ENCODE measurements around the gene ANKMY1.
"Not testable (repeated sequence)": the region's sequence is repeated elsewhere in the genome, so short reads cannot be mapped to it uniquely, and the experiment has no call there.

ANKMY1 gene

DNA sequence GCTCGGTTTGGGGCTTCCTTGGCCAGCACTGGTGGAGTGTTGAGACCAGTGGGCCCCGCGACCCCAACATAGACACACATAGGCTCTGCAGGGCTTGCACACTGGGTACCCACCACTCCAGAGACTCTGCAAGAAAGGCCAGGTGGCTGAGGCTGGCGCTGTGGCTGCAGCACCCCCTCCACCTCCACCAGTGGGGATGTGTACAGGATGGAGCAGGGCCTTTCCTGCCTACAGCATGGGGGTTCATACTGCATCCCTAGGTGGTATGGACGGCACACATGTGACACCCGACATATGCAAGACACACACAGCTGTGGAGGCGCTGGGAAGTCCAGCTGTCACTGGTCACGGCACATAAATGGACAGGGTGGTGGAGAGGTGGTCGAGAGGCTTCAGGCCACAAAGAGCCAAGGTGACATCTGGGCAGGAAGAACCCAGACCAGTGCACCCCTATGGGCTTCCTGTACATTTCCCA is 11.8 kb upstream of the ANKMY1 start:
- FAIRE-seq (peak; percentile 31), DNase-seq (ENCODE audit: insufficient read length, low spot score) (no peak)

GRCh38 chr2:240568678-240569522 is 11.1 kb upstream of the ANKMY1 start:
- FAIRE-seq (peak; percentile 82), DNase-seq (ENCODE audit: insufficient read length, low spot score) (peak; percentile 41)

- DNase-seq (ENCODE audit: insufficient read length, low spot score) (peak; percentile 21), FAIRE-seq (peak; percentile 26)
Observed at GRCh38 chr2:240567872-240568677, 10.3 kb upstream of the ANKMY1 start, which contains the start of gene RNPEPL1. Gene RNPEPL1 (plus strand): TSS chr2:240568484. CDS start chr2:240568587, 103 bp downstream.

DNA sequence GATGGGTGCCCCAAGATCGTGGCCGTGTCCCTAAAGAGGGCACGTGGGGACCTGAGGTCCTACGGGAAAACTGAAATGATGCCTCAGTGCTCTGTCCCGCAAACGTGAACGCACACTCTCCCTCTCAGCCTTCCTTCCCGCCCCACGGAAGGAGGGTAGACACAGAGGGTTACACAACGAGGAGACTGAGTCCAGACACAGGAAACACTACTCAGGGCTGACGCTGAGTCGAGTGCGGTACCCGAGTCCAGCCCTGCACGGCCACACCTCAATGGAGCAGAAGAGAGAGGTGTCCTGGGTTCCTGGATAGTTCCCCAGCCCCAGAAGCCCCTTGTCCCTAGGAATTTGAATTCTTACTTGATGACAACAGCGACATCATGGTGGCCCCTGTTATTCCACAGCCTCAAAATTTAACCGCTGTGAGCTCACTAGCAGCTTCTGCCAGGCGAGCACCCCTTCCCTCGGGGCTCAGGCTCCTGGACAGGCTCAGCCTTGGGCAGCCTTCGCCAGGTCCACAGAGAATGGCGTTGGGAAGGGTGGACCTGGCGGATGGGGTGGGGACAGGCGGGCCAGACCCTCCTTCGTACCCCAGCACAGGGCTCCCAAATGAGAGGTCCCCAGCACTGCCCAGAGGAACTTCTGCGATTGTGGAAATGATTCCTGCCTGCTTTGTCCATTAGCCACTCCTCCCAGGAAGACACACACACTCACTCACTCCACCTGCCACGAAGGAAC is 9.5 kb upstream of the ANKMY1 start:
- DNase-seq (ENCODE audit: insufficient read length, low spot score) (no peak), FAIRE-seq (no peak)

DNA sequence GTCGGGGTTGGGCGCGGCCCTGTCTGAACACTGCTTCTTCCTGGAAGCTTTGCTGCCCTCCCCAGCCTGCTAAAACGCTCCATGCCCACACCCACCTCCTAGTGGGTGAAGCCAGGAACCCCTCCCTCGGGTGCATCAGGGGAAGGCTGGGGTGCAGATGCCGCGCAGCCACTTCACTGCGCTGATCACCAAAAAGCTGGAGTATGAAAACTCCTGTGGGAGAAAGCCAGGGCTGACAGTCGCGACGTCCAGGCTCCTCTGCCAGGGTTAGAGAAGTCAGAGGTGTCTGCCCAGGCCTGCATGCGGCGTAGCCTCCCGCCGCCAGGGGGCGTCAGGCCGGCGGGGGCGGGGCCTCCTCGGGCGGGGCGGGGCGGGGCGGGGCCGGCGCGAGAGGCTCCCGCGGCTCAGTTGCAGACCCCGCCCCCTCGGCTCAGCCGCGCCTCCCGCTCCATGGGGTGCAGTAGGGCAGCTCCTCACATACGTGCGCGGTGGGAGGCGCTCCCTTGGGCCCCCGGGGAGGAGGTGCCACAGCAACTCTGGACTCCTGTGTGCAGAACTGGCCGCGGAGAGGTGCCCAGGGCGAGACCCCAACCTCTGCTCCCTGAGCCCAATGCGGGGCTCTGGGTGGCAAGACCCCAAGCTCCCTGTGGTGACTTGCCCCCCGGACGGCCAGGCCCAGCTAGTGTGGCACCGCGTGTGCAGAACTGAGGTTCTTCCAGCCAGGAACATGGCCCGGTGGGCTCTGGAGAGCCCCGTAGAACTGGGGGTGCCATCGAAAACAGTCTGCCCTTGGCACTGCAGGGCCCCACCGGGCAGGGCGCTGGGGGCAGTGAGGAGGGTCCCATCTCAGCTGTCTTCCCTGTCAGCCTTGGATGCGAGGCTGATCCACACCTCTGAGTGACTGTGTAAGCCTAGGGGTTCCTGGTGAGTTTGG is 8.7 kb upstream of the ANKMY1 start:
- FAIRE-seq: peak; percentile 63
- peak; percentile 88 for DNase-seq (ENCODE audit: insufficient read length, low spot score)

DNA sequence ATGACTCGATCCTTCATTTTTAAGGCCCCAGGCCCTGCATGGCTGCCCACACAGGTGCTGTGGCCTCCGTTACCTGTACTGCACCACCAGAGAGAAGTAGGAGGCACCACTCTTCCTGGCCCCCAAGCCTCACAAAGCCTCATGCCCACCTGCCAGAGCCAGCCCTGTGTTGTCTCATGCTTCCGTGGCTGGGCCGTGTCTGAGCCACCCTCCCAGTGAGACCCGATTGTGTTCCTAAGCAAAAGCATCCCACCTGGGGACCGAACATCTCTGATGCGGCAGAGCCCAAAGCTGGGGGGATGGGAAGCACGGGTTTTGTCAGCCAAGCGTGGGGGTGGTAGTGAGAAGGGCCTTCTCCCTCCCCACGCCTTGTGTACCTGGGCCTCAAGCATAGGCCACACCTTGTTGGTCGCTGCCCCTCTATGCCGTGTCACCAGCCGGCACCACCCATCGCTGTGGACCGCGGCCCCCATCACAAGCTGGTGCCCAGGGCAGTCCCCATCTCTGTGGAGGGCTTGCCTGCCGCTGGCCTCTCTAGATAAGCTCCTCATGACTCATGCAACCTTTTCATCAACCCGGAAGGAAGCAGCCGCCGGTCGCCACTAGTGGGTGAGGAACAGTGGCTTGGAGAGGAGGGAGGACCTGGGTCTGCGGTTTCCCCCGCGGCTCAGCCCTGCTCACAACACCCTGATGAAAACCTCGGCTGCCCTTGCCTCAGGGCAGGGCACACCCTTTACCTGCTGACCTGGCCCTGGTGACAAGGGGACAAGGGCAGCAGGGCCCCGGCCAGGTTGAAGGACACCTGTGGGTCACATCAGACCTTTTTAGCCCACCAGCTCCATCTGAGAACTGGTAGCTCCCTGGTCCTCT is 7.8 kb upstream of the ANKMY1 start:
- FAIRE-seq (peak; percentile 58), DNase-seq (ENCODE audit: insufficient read length, low spot score) (peak; percentile 67)

DNA sequence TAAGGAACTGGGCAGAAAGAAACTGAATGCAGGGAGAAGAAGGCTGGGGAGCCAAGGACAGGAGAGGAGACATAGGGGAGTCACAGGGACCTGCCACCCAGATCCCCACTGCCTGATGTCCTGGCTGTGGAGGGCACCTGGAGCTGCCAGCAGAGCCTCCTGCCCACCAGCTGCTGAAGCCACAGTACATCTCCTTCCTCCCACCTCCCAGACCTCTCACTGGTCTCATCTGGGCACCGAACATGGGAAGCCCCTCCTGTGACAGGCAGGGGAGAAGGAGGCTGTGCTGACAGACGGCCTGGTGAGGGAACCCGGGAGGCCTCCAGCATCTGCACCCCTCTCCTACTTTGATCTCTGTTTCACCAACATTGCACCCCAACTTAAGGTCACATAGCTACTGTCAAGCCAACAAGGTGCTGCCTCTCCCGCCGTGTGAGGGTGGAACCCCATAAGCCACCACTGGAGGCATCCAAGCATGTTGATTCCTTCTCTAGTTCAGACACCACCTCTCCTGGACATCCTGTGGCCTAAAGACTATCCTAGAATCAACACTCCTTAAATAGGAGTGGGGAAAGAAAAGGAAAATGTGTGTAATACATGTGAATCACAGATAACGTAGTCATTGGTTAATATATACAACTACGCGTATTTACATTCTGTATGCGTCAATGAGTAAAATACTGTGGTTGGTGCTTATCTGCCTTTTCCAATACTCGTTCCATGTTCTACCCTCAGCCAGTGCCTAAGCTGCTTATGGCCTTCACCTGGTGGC is 7.0 kb upstream of the ANKMY1 start:
- FAIRE-seq: no peak

DNA sequence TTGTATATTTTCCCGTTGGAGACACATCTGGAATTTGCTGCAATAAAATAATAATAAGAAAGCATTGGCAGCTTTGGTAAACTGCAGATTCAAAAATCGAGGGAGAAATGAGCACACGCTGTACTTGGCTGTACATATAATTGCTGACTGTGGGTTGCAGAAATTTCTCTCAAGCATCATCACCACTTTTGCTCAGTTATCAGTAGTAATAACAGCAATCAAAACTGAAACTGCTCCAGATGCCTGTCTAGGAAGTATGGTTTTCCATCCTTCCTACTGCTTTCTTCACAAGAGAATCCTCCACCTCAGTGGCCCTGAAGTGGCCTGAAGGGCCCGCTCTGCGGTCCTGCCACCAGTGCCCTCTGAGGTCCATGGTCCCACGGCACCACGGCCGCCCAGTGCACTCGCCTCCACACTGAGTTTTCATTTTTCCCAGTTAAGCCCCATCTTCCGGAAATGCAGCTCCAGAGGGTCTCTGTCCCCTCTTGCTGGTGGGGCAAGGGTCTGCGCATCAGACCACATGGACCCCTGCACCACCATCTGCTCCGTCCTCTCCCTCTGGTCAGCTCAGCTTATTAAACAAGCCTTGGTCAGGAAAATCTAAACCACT is 6.3 kb upstream of the ANKMY1 start:
- DNase-seq (ENCODE audit: insufficient read length, low spot score): no peak
- FAIRE-seq: no peak

More for the DNA sequence above, 7.0 kb upstream of the ANKMY1 start:
- DNase-seq (ENCODE audit: insufficient read length, low spot score): no peak

DNA sequence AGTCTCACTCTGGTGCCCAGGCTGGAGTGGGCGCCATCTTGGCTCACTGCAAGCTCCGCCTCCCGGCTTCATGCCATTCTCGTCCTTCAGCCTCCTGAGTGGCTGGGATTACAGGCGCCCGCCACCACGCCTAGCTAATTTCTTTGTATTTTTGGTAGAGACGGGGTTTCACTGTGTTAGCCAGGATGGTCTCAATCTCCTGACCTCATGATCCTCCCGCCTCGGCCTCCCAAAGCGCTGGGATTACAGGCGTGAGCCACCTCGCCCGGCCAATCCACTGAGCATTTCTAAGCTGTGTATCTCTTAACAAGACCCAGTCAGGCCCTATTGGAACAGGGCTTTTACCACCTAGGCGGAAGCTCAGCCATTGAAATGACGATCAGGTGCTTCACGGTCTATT is 5.4 kb upstream of the ANKMY1 start:
- not testable (repeated sequence) for FAIRE-seq; DNase-seq (ENCODE audit: insufficient read length, low spot score)

DNA sequence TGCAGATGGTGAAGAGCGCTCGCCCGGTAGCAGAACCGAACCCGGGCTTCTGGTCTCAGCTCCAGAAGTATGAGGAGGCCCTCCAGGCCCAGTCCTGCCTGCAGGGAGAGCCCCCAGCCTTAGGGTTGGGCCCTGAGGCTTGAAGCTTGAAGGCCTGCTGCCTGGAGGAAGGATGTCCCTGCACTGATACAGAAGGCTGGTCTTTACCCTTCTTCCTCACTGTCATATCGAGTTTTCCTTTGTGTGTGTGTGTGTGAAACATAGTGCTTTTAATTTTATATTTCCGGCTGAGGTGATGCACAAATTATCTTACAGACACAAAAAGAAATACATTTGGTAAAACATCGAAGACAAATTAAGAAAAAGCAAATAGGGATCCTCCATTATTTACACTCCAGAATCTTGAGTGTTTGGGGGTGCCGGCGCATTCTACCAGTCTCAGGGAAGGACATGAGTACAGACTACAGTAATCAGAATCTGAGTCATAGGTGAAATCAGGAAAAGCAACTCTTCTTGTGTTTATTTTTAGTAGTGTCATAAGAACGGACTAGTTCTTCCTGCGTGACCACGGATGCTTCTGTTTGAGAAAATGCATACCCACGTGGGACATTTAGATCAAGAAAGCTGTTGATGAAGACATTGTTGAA is 3.7 kb upstream of the ANKMY1 start:
- DNase-seq (ENCODE audit: insufficient read length, low spot score) (no peak), FAIRE-seq (no peak)

- DNase-seq (ENCODE audit: insufficient read length, low spot score) (peak; percentile 83), FAIRE-seq (peak; percentile 81)
Observed at GRCh38 chr2:240560480-240561324, 2.9 kb upstream of the ANKMY1 start.

DNA sequence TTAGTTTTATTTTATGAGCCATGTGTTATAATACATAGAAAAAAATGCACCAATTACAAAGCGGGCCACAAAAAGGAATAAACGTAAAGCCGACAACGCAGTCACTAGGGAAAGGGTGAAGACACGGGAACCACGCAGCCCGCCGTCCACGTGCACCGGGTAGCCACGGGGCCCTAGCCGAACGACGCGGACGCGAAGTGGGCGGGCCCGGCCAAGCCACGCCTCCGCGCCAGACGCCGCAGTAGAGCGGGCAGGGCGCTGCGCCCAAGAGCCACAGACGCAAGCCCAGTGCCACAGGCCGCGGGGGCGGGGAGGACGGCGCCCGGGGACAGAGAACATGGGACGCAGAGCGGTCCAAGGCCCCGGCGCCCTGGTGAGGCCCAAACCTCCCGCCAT is 2.3 kb upstream of the ANKMY1 start, which contains the start of gene DUSP28:
Gene DUSP28, plus strand, starts transcription at position 274 of the 396 bp plus-strand sequence. CDS start 328 bp downstream, outside the sequence.
- DNase-seq (ENCODE audit: insufficient read length, low spot score) (peak; percentile 89), FAIRE-seq (peak; percentile 83)

GRCh38 chr2:240559286-240559685 is 1.5 kb upstream of the ANKMY1 start:
- FAIRE-seq (no peak), DNase-seq (ENCODE audit: insufficient read length, low spot score) (no peak)

GRCh38 chr2:240558236-240558761 is 511 bp upstream of the ANKMY1 start:
- DNase-seq (ENCODE audit: insufficient read length, low spot score) (no peak), FAIRE-seq (no peak)

GRCh38 chr2:240557101-240557751 is 562 bp downstream of the ANKMY1 start:
- DNase-seq (ENCODE audit: insufficient read length, low spot score) (no peak), FAIRE-seq (no peak)
